K562 (cell line): Measurements from ENCODE around the gene NAV2. TPM values are rescaled to one million over a fixed set of nuclear protein-coding genes. Genes with fewer than 3 reads are reported as not detected.

Source experiments
- KLF10 ChIP-seq: fragments of 250-450 bp; sonication (Bioruptor Pico); IDR thresholded peaks from 2 replicates; pipeline ENCODE4 v1.6.1; 2021; ENCODE audit warnings: matching md5 sums
- SIRT6 ChIP-seq: IDR thresholded peaks from one replicate; pipeline ENCODE4 v1.6.1; 2012; ENCODE audit warnings: low read depth, mild to moderate bottlenecking, control low read depth, inconsistent platforms, low read length, moderate library complexity
- SRF ChIP-seq, 2 experiments: fragments of 250-450, 450-650 bp in 1 of 2; sonication (Bioruptor Pico) in 1 of 2; sonication (generic) in 1 of 2; formaldehyde crosslinking; IDR thresholded peaks; 2 replicates each; pipeline versions ENCODE4 v1.5.0 to v1.5.1; 2020 to 2022; ENCODE audit warnings: mild to moderate bottlenecking in 1 of 2, missing genetic modification reagents in 1 of 2
- ZBTB43 ChIP-seq: sonication (generic); formaldehyde crosslinking; IDR thresholded peaks from 2 replicates; pipeline ENCODE4 v1.8.0; 2023; ENCODE audit warnings: mild to moderate bottlenecking, missing genetic modification reagents
- ZFP30 ChIP-seq: fragments of 250-450 bp; sonication (Bioruptor Pico); IDR thresholded peaks from 2 replicates; pipeline ENCODE4 v1.8.0; 2022; ENCODE audit warnings: moderate library complexity, mild to moderate bottlenecking, inconsistent platforms, borderline replicate concordance
- ZNF609 ChIP-seq: sonication (generic); formaldehyde crosslinking; IDR thresholded peaks from 2 replicates; pipeline ENCODE4 v1.8.1; 2023; ENCODE audit warnings: missing genetic modification reagents, mild to moderate bottlenecking, borderline replicate concordance
- polyA plus RNA-seq, 8 experiments: library from polyadenylated mRNA; depleted of rRNA in 4 of 8; stranded (reverse) in 5 of 8; unstranded in 3 of 8; fragments of >200 nt; fragmentation: Nextera tagmentation in 2 of 8; fragmentation: Illumina TruSeq in 1 of 8; extraction: Ambion mirVana in 2 of 8; extraction: Trizol in 1 of 8; gene quantifications; 2 replicates each; pipeline versions ENCODE4 v1.2.1 to v1.2.3, GENCODE V29; 2011 to 2014; ENCODE audit warnings: inconsistent platforms in 1 of 8, missing spikeins in 1 of 8
- total RNA-seq, 7 experiments: library from RNA; depleted of rRNA in 6 of 7; stranded (reverse); fragments of >200 nt in 6 of 7; fragmentation: Illumina TruSeq in 2 of 7; extraction: Trizol in 2 of 7; gene quantifications; 2 replicates each; pipeline versions ENCODE4 v1.2.1 to v1.2.3, GENCODE V29; 2011 to 2021; ENCODE audit warnings: low replicate concordance in 1 of 7
- TF ChIP-seq, protein P1 (sequence below): fragments of 200-600 bp; sonication (generic); IDR thresholded peaks from one replicate; pipeline ENCODE4 v1.6.1; 2012; ENCODE audit warnings: mild to moderate bottlenecking, low read depth, low read length, inconsistent platforms

Gene NAV2
- total and polyA plus RNA-seq, 9 of the 15 experiments (the other 6 are each of a cell fraction or from before 2014, with no cell fraction given), result 0.03 to 0.35 (median 0.05) TPM

DNA sequence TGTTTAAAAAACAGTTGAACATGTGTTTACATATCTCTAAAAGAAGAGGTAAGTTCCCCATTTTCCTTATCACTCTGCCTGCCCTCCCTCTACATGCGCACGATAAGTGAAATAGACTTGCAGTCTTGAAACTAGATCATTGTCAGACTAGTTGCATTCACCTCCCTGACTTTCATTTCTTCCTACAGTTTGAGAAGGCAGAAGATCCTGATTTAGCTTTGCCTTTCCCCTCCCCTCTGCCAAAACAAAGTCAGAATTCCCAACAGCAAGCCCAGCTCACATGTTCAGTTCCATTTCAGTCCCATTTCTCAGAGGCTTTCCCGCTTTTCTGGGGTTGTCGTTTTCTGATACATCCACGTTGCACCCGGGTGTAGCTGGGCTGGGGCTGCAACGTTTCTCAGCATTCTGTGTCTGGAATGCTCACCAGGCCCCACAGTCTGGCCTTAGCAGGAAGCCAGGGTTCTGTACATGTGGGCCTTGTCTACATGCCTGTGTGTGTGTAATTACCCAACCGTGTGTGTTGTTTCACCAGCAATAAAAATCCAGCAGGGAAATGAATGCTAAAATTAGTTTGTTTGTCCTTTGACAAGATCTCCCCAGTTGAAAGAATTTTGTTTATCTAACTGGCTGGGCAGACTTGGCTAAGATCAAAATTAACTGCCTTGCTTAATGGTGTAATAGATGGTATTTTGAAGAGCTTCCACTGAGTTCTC lies 268.5 kb downstream of the NAV2 start (continued):
- TF ChIP-seq, protein P1, sequence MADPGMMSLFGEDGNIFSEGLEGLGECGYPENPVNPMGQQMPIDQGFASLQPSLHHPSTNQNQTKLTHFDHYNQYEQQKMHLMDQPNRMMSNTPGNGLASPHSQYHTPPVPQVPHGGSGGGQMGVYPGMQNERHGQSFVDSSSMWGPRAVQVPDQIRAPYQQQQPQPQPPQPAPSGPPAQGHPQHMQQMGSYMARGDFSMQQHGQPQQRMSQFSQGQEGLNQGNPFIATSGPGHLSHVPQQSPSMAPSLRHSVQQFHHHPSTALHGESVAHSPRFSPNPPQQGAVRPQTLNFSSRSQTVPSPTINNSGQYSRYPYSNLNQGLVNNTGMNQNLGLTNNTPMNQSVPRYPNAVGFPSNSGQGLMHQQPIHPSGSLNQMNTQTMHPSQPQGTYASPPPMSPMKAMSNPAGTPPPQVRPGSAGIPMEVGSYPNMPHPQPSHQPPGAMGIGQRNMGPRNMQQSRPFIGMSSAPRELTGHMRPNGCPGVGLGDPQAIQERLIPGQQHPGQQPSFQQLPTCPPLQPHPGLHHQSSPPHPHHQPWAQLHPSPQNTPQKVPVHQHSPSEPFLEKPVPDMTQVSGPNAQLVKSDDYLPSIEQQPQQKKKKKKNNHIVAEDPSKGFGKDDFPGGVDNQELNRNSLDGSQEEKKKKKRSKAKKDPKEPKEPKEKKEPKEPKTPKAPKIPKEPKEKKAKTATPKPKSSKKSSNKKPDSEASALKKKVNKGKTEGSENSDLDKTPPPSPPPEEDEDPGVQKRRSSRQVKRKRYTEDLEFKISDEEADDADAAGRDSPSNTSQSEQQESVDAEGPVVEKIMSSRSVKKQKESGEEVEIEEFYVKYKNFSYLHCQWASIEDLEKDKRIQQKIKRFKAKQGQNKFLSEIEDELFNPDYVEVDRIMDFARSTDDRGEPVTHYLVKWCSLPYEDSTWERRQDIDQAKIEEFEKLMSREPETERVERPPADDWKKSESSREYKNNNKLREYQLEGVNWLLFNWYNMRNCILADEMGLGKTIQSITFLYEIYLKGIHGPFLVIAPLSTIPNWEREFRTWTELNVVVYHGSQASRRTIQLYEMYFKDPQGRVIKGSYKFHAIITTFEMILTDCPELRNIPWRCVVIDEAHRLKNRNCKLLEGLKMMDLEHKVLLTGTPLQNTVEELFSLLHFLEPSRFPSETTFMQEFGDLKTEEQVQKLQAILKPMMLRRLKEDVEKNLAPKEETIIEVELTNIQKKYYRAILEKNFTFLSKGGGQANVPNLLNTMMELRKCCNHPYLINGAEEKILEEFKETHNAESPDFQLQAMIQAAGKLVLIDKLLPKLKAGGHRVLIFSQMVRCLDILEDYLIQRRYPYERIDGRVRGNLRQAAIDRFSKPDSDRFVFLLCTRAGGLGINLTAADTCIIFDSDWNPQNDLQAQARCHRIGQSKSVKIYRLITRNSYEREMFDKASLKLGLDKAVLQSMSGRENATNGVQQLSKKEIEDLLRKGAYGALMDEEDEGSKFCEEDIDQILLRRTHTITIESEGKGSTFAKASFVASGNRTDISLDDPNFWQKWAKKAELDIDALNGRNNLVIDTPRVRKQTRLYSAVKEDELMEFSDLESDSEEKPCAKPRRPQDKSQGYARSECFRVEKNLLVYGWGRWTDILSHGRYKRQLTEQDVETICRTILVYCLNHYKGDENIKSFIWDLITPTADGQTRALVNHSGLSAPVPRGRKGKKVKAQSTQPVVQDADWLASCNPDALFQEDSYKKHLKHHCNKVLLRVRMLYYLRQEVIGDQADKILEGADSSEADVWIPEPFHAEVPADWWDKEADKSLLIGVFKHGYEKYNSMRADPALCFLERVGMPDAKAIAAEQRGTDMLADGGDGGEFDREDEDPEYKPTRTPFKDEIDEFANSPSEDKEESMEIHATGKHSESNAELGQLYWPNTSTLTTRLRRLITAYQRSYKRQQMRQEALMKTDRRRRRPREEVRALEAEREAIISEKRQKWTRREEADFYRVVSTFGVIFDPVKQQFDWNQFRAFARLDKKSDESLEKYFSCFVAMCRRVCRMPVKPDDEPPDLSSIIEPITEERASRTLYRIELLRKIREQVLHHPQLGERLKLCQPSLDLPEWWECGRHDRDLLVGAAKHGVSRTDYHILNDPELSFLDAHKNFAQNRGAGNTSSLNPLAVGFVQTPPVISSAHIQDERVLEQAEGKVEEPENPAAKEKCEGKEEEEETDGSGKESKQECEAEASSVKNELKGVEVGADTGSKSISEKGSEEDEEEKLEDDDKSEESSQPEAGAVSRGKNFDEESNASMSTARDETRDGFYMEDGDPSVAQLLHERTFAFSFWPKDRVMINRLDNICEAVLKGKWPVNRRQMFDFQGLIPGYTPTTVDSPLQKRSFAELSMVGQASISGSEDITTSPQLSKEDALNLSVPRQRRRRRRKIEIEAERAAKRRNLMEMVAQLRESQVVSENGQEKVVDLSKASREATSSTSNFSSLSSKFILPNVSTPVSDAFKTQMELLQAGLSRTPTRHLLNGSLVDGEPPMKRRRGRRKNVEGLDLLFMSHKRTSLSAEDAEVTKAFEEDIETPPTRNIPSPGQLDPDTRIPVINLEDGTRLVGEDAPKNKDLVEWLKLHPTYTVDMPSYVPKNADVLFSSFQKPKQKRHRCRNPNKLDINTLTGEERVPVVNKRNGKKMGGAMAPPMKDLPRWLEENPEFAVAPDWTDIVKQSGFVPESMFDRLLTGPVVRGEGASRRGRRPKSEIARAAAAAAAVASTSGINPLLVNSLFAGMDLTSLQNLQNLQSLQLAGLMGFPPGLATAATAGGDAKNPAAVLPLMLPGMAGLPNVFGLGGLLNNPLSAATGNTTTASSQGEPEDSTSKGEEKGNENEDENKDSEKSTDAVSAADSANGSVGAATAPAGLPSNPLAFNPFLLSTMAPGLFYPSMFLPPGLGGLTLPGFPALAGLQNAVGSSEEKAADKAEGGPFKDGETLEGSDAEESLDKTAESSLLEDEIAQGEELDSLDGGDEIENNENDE, result no peak
- TF ChIP-seq KLF10 (CRISPR knock-in tag), result no peak
- no peak for TF ChIP-seq SIRT6
- peak in 1 of 2 experiments; percentile 22; a peak in 1 of 4 replicates for TF ChIP-seq SRF (CRISPR knock-in tag; IDR thresholded peaks at IDR 0.05)
- TF ChIP-seq ZNF609 (CRISPR knock-in tag), result no peak
- TF ChIP-seq ZBTB43 (CRISPR knock-in tag), result no peak
- TF ChIP-seq ZFP30, result no peak
